Measurements from ENCODE around the gene PPRC1. TPM values are rescaled to one million over a fixed set of nuclear protein-coding genes. Genes with fewer than 3 reads are reported as not detected.
A peak's percentile ranks its signal among the peaks of the same experiment; 100 is the strongest.

PPRC1 gene
- total and polyA plus RNA-seq, 2 donors (not counting 1 experiment from before 2014, with no cell fraction given), result 23.3 to 36.3 TPM

DNA sequence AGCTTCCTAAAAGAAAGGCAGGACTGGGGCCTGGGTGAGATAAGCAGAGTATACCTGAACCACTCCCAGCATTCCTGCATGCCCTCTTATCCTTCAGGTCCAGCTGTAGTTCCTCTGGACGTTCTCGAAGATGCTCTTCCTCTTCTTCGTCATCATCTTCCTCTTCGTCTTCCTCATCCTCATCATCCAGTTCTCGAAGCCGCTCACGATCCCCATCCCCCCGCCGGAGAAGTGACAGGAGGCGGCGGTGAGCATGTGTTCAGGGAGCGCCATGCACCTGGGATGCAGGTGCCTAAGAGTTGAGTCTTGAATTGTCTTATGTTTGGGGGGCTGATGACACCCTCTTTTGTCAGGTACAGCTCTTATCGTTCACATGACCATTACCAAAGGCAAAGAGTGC lies 15.4 kb downstream of the PPRC1 start:
- no peaks in the 10 kb centered on the region for H3K27me3 Mint-ChIP-seq
- Histone ChIP-seq H3K9me3 (ENCODE audit: control extremely low read depth in 1 of 3, control insufficient read depth in 2 of 3, insufficient read depth in 1 of 3, low read length in 2 of 3) (peaks cover 0 to 5% (median 0%) of the 10 kb centered on the region in 3 donors), H2AFZ (ENCODE audit: insufficient read depth, low read depth, low read length, poor library complexity, severe bottlenecking) (no peak overlapping the region), H3K27me3 (replicated peaks in 1 of 4; ENCODE audit: control extremely low read depth in 1 of 4, control insufficient read depth in 3 of 4, insufficient read depth in 4 of 4, low read length in 3 of 4) (no peaks in the 10 kb centered on the region), H3K36me3 (replicated peaks in 1 of 2; ENCODE audit: control extremely low read depth in 1 of 2, control insufficient read depth in 1 of 2, extremely low read depth in 1 of 2, insufficient read depth in 2 of 2, low read length in 1 of 2) (peaks cover 0 to 54% of the 10 kb centered on the region in 2 experiments), H3K4me2 (replicated peaks; ENCODE audit: low read depth, low read length, poor library complexity, severe bottlenecking) (no peak overlapping the region), H3K4me1 (ENCODE audit: control insufficient read depth in 2 of 2, insufficient read depth in 2 of 2, low read length in 2 of 2) (peaks cover 12 to 17% of the 10 kb centered on the region in 2 donors), H3K4me3 (ENCODE audit: control extremely low read depth in 1 of 5, extremely low read depth in 1 of 5, insufficient read depth in 1 of 5, low read depth in 2 of 5, low read length in 4 of 5) (no peak overlapping the region), H3K27ac (ENCODE audit: low read length in 2 of 2) (no peak overlapping the region), H3K9ac (ENCODE audit: low read length) (no peak overlapping the region), H3K79me2 (ENCODE audit: control insufficient read depth, insufficient read depth, low read length) (peaks cover 11% of the 10 kb centered on the region), H4K20me1 (ENCODE audit: control insufficient read depth, insufficient read depth, low read length, poor library complexity, severe bottlenecking) (peaks cover 5% of the 10 kb centered on the region)
- no peak overlapping the region for H3K4me3 Mint-ChIP-seq
- intact Hi-C loops (cut with micrococcal nuclease), result no loop called here
- no peaks in the 10 kb centered on the region for H3K9me3 Mint-ChIP-seq (ENCODE audit: insufficient read depth)
- ChIA-PET CTCF (no interaction called here), POLR2A (no interaction called here)
- H3K27ac Mint-ChIP-seq, result no peak overlapping the region
- no peak for ATAC-seq (ENCODE audit: low read depth)
- no peak for DNase-seq
- peaks cover 23% of the 10 kb centered on the region for H3K4me1 Mint-ChIP-seq
- 97% methylated on average over 6 of the region's 13 CpGs for WGBS (ENCODE audit: insufficient coverage)
- TF ChIP-seq, protein P1, sequence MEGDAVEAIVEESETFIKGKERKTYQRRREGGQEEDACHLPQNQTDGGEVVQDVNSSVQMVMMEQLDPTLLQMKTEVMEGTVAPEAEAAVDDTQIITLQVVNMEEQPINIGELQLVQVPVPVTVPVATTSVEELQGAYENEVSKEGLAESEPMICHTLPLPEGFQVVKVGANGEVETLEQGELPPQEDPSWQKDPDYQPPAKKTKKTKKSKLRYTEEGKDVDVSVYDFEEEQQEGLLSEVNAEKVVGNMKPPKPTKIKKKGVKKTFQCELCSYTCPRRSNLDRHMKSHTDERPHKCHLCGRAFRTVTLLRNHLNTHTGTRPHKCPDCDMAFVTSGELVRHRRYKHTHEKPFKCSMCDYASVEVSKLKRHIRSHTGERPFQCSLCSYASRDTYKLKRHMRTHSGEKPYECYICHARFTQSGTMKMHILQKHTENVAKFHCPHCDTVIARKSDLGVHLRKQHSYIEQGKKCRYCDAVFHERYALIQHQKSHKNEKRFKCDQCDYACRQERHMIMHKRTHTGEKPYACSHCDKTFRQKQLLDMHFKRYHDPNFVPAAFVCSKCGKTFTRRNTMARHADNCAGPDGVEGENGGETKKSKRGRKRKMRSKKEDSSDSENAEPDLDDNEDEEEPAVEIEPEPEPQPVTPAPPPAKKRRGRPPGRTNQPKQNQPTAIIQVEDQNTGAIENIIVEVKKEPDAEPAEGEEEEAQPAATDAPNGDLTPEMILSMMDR (IDR thresholded peaks at IDR 0.05), result no peak
- TF ChIP-seq EZH2 (IDR thresholded peaks at IDR 0.05; ENCODE audit: borderline replicate concordance, insufficient read depth, low read depth, low read length, poor library complexity, severe bottlenecking), result no peak

DNA sequence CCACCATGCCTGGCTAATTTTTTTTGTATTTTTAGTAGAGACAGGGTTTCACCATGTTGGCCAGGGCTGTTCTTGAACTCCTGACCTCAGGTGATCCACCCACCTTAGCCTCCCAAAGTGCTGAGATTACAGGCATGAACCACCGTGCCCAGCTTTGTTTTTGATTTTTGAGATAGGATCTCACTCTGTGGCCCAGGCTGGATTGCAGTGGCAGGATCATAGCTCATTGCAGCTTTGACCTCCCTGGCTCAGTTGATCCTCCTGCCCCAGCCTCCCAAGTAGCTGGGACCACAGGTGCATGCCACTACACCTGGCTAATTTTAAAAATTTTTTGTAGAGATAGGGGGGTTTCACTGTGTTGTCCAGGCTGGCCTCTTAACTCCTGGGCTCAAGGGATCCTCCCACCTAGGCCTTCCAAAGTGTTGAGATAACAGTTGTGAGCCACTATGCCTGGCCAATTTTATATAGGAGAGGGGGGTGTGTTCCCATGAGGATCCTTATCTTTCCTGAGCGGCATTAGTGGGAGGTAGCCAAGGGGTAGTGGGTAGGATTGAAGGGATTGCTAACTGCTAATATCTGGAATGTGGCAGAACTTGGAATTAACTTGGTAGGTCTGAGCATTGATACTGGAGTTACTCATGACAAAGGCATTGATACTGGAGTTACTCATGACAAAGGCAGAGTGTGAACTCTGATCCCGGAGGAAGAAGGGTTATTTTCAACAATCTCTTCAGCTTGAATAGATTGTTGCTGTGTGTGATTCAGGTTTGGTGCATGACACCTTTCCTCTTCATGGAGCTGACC lies 18.3 kb downstream of the PPRC1 start:
- no peak for DNase-seq
- WGBS (ENCODE audit: insufficient coverage), result 96% methylated on average over 2 of the region's 3 CpGs
- ATAC-seq (ENCODE audit: low read depth), result no peak
- H3K4me2 ChIP-seq (replicated peaks; ENCODE audit: low read depth, low read length, poor library complexity, severe bottlenecking), result peak overlapping the region; percentile 95
- intact Hi-C loops (cut with micrococcal nuclease), result loop anchor here (5.0 kb wide), 1 partner anchor 561 kb away; the partner anchor contains the start of genes ARL3 and SFXN2
- Mint-ChIP-seq H3K9me3 (ENCODE audit: insufficient read depth) (no peaks in the 10 kb centered on the region), H3K4me3 (peak overlapping the region; percentile 95), H3K4me1 (peaks cover 32% of the 10 kb centered on the region), H3K27me3 (no peaks in the 10 kb centered on the region), H3K27ac (peak overlapping the region; percentile 95)
- peaks cover 15 to 24% of the 10 kb centered on the region in 2 donors for H3K4me1 ChIP-seq (ENCODE audit: control insufficient read depth in 2 of 2, insufficient read depth in 2 of 2, low read length in 2 of 2)
- H3K27ac ChIP-seq (ENCODE audit: low read length in 2 of 2), result peak overlapping the region; percentile 85 to 93
- peaks cover 0 to 5% (median 0%) of the 10 kb centered on the region in 3 donors for H3K9me3 ChIP-seq (ENCODE audit: control extremely low read depth in 1 of 3, control insufficient read depth in 2 of 3, insufficient read depth in 1 of 3, low read length in 2 of 3)
- H3K36me3 ChIP-seq (replicated peaks in 1 of 2; ENCODE audit: control extremely low read depth in 1 of 2, control insufficient read depth in 1 of 2, extremely low read depth in 1 of 2, insufficient read depth in 2 of 2, low read length in 1 of 2), result peaks cover 0 to 43% of the 10 kb centered on the region in 2 experiments
- peak overlapping the region; percentile 66 for H3K9ac ChIP-seq (ENCODE audit: low read length)
- peak overlapping the region; percentile 65 for H2AFZ ChIP-seq (ENCODE audit: insufficient read depth, low read depth, low read length, poor library complexity, severe bottlenecking)
- H3K4me3 ChIP-seq (ENCODE audit: control extremely low read depth in 1 of 5, extremely low read depth in 1 of 5, insufficient read depth in 1 of 5, low read depth in 2 of 5, low read length in 4 of 5), result peak overlapping the region in 4 of 5 experiments; percentile 45 to 99 (median 56)
- H3K79me2 ChIP-seq (ENCODE audit: control insufficient read depth, insufficient read depth, low read length), result peaks cover 40% of the 10 kb centered on the region
- peaks cover 25% of the 10 kb centered on the region for H4K20me1 ChIP-seq (ENCODE audit: control insufficient read depth, insufficient read depth, low read length, poor library complexity, severe bottlenecking)
- ChIA-PET POLR2A (interaction anchor here (0.6 to 1.3 kb wide), 3 partner anchors 31 to 493 kb away, joined by 3 to 6 read pairs (median 3); partner anchors contain the start of genes LDB1, NPM3 and TRIM8), CTCF (interaction anchor here (0.6 to 1.4 kb wide), 5 partner anchors 17 to 272 kb away, joined by 3 to 5 read pairs (median 3); partner anchors contain the start of gene PPRC1)
- TF ChIP-seq, protein P1 (IDR thresholded peaks at IDR 0.05), result no peak
- no peak for TF ChIP-seq EZH2 (IDR thresholded peaks at IDR 0.05; ENCODE audit: borderline replicate concordance, insufficient read depth, low read depth, low read length, poor library complexity, severe bottlenecking)
- H3K27me3 ChIP-seq (replicated peaks in 1 of 4; ENCODE audit: control extremely low read depth in 1 of 4, control insufficient read depth in 3 of 4, insufficient read depth in 4 of 4, low read length in 3 of 4), result no peaks in the 10 kb centered on the region
